ENCODE results near the gene STX18. TPM values are rescaled to one million over a fixed set of nuclear protein-coding genes. Genes with fewer than 3 reads are reported as not detected.

The STX18 gene
- total RNA-seq, 2 experiments from 2014 or later, result 25.3 to 33.5 TPM

- H3K36me3 Mint-ChIP-seq (ENCODE audit: low read depth), result no peaks in the 10 kb centered on the region
- DNase-seq (no peak), ATAC-seq (no peak)
- no peaks in the 10 kb centered on the region for H3K4me1 Mint-ChIP-seq
- CTCF ChIA-PET, result interaction anchor here (1.5 kb wide), 1 partner anchor 9 kb away, joined by 5 read pairs; no protein-coding TSS in a partner anchor
- no peaks in the 10 kb centered on the region for H3K27me3 Mint-ChIP-seq
- POLR2A ChIA-PET, result no interaction called here
- intact Hi-C loops (cut with DNase I, micrococcal nuclease), result no loop called here
- H3K27ac Mint-ChIP-seq, result no peak overlapping the region
- no peaks in the 10 kb centered on the region for H3K9me3 Mint-ChIP-seq (ENCODE audit: low read depth)
- H3K4me3 Mint-ChIP-seq, result no peak overlapping the region
Observed at GRCh38 chr4:4408132-4408523, 133.7 kb downstream of the STX18 start.

- Mint-ChIP-seq H3K4me3 (no peak overlapping the region), H3K9me3 (ENCODE audit: low read depth) (no peaks in the 10 kb centered on the region), H3K27me3 (no peaks in the 10 kb centered on the region), H3K27ac (no peak overlapping the region), H3K36me3 (ENCODE audit: low read depth) (no peaks in the 10 kb centered on the region), H3K4me1 (no peaks in the 10 kb centered on the region)
- DNase-seq (no peak), ATAC-seq (no peak)
- POLR2A ChIA-PET, result no interaction called here
- CTCF ChIA-PET, result interaction anchor here (0.8 kb wide), 1 partner anchor 1205 kb away, joined by 3 read pairs; no protein-coding TSS in a partner anchor
- intact Hi-C loops (cut with DNase I, micrococcal nuclease), result no loop called here
Observed at GRCh38 chr4:4407299-4408131, 134.3 kb downstream of the STX18 start.

GRCh38 chr4:4406455-4407298, 135.2 kb downstream of the STX18 start:
- H3K36me3 Mint-ChIP-seq (ENCODE audit: low read depth), result no peaks in the 10 kb centered on the region
- ATAC-seq (no peak), DNase-seq (no peak)
- H3K27ac Mint-ChIP-seq, result no peak overlapping the region
- H3K9me3 Mint-ChIP-seq (ENCODE audit: low read depth), result no peaks in the 10 kb centered on the region
- ChIA-PET CTCF (interaction anchor here (0.8 kb wide), 1 partner anchor 1205 kb away, joined by 3 read pairs; no protein-coding TSS in a partner anchor), POLR2A (no interaction called here)
- no peaks in the 10 kb centered on the region for H3K27me3 Mint-ChIP-seq
- H3K4me3 Mint-ChIP-seq, result no peak overlapping the region
- H3K4me1 Mint-ChIP-seq, result no peaks in the 10 kb centered on the region
- intact Hi-C loops (cut with DNase I, micrococcal nuclease), result no loop called here

GRCh38 chr4:4405358-4405962, 136.4 kb downstream of the STX18 start:
- CTCF ChIA-PET, result no interaction called here
- ATAC-seq, result no peak
- intact Hi-C loops (cut with DNase I, micrococcal nuclease), result no loop called here

GRCh38 chr4:4402966-4403365, 138.9 kb downstream of the STX18 start:
- H3K27me3 Mint-ChIP-seq, result no peaks in the 10 kb centered on the region
- no peaks in the 10 kb centered on the region for H3K9me3 Mint-ChIP-seq (ENCODE audit: low read depth)

More at GRCh38 chr4:4405358-4405962, 136.4 kb downstream of the STX18 start:
- Mint-ChIP-seq H3K27me3 (no peaks in the 10 kb centered on the region), H3K9me3 (ENCODE audit: low read depth) (no peaks in the 10 kb centered on the region), H3K36me3 (ENCODE audit: low read depth) (no peaks in the 10 kb centered on the region), H3K27ac (no peak overlapping the region), H3K4me1 (no peaks in the 10 kb centered on the region), H3K4me3 (no peak overlapping the region)
- no peak for DNase-seq
- POLR2A ChIA-PET, result no interaction called here

GRCh38 chr4:4401036-4401435, 140.8 kb downstream of the STX18 start:
- CTCF ChIA-PET, result no interaction called here
- ATAC-seq (no peak), DNase-seq (no peak)
- intact Hi-C loops (cut with DNase I, micrococcal nuclease), result no loop called here
- POLR2A ChIA-PET, result no interaction called here
- H3K9me3 Mint-ChIP-seq (ENCODE audit: low read depth), result no peaks in the 10 kb centered on the region
- H3K4me3 Mint-ChIP-seq, result no peak overlapping the region
- H3K27me3 Mint-ChIP-seq, result no peaks in the 10 kb centered on the region
- peaks cover 3% of the 10 kb centered on the region for H3K36me3 Mint-ChIP-seq (ENCODE audit: low read depth)
- no peak overlapping the region for H3K27ac Mint-ChIP-seq
- no peaks in the 10 kb centered on the region for H3K4me1 Mint-ChIP-seq

More at GRCh38 chr4:4402966-4403365, 138.9 kb downstream of the STX18 start:
- DNase-seq (no peak), ATAC-seq (no peak)
- Mint-ChIP-seq H3K4me1 (no peaks in the 10 kb centered on the region), H3K4me3 (no peak overlapping the region), H3K27ac (no peak overlapping the region), H3K36me3 (ENCODE audit: low read depth) (no peaks in the 10 kb centered on the region)
- ChIA-PET POLR2A (no interaction called here), CTCF (no interaction called here)
- intact Hi-C loops (cut with DNase I, micrococcal nuclease), result no loop called here

GRCh38 chr4:4398430-4398829, 143.4 kb downstream of the STX18 start:
- ATAC-seq, result no peak
- Mint-ChIP-seq H3K36me3 (ENCODE audit: low read depth) (peaks cover 3% of the 10 kb centered on the region), H3K4me1 (no peaks in the 10 kb centered on the region), H3K9me3 (ENCODE audit: low read depth) (no peaks in the 10 kb centered on the region), H3K27ac (no peak overlapping the region), H3K27me3 (no peaks in the 10 kb centered on the region), H3K4me3 (no peak overlapping the region)
- intact Hi-C loops (cut with DNase I, micrococcal nuclease), result no loop called here
- ChIA-PET POLR2A (no interaction called here), CTCF (interaction anchor here (0.6 kb wide), 1 partner anchor 629 kb away, joined by 3 read pairs; no protein-coding TSS in a partner anchor)
- DNase-seq, result no peak

- ATAC-seq, result no peak
- Mint-ChIP-seq H3K27me3 (no peaks in the 10 kb centered on the region), H3K9me3 (ENCODE audit: low read depth) (no peaks in the 10 kb centered on the region), H3K27ac (no peak overlapping the region), H3K36me3 (ENCODE audit: low read depth) (peaks cover 3% of the 10 kb centered on the region), H3K4me3 (no peak overlapping the region), H3K4me1 (no peaks in the 10 kb centered on the region)
- CTCF ChIA-PET, result no interaction called here
- POLR2A ChIA-PET, result no interaction called here
- intact Hi-C loops (cut with DNase I, micrococcal nuclease), result no loop called here
- no peak for DNase-seq
Observed at GRCh38 chr4:4397441-4397819, 144.4 kb downstream of the STX18 start.

- intact Hi-C loops (cut with DNase I, micrococcal nuclease), result no loop called here
- Mint-ChIP-seq H3K4me3 (no peak overlapping the region), H3K4me1 (no peaks in the 10 kb centered on the region), H3K27ac (no peak overlapping the region), H3K36me3 (ENCODE audit: low read depth) (peaks cover 3% of the 10 kb centered on the region), H3K27me3 (no peaks in the 10 kb centered on the region), H3K9me3 (ENCODE audit: low read depth) (no peaks in the 10 kb centered on the region)
- ChIA-PET CTCF (interaction anchor here (0.6 kb wide), 1 partner anchor 33 kb away, joined by 3 read pairs; no protein-coding TSS in a partner anchor), POLR2A (no interaction called here)
- ATAC-seq (no peak), DNase-seq (no peak)
Observed at GRCh38 chr4:4396628-4397440, 145.0 kb downstream of the STX18 start.

GRCh38 chr4:4395849-4396627, 145.8 kb downstream of the STX18 start:
- ChIA-PET CTCF (interaction anchor here (0.6 to 1.0 kb wide), 4 partner anchors 8 to 34 kb away, joined by 3 to 5 read pairs (median 3); no protein-coding TSS in a partner anchor), POLR2A (no interaction called here)
- Mint-ChIP-seq H3K27ac (no peak overlapping the region), H3K9me3 (ENCODE audit: low read depth) (no peaks in the 10 kb centered on the region), H3K27me3 (no peaks in the 10 kb centered on the region), H3K36me3 (ENCODE audit: low read depth) (peaks cover 3% of the 10 kb centered on the region), H3K4me1 (no peaks in the 10 kb centered on the region), H3K4me3 (no peak overlapping the region)
- DNase-seq, result no peak
- intact Hi-C loops (cut with DNase I, micrococcal nuclease), result no loop called here
- ATAC-seq, result no peak
